Limb (tissue), 2 donors: ENCODE data around the gene CCNY.
"Not testable (repeated sequence)": the region's sequence is repeated elsewhere in the genome, so short reads cannot be mapped to it uniquely, and the experiment has no call there.

Experiments
- DNase-seq, 2 donors: peaks; one replicate each; pipeline ENCODE4 v3.0.0-alpha.2; 2016; ENCODE audit errors: extremely low spot score in 2 of 2

CCNY gene

DNA sequence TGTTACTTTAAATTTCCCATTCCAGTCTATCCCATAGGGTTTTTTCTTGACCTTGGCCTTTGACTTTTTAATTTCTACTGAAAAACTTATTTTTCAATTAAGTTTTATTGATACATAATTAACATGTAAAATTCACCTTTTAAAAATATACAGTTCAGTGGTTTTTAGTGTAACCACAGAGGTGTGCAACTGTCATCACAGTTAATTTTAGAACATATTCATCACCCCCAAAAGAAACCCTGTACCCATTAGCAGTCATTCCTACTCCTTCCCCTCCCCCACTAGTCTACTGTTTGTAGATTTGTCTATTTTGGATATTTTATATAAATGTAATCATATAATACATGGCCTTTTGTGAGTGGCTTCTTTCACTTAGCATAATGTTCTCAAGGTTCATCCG, 172.3 kb downstream of the CCNY start:
- no peak for DNase-seq

DNA sequence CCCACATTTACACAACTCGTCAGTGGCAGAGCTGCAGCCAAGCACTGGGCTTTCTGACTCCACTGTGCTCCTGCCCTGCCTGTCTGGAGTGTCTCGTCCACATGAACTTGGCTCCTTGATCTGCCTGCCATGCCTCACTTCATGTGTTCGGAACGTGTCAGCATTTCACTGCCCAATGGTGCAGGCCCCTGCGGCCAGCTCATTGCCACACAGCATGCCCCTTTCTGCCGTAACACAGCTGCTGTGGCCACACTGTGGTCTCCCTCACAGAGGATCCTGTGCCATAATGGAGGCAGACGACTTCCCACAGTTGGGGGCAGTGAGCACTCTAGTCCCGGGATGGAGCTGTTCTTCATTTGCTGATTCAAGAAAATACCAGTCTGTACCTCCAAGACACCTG, 174.6 kb downstream of the CCNY start:
- no peak for DNase-seq

DNA sequence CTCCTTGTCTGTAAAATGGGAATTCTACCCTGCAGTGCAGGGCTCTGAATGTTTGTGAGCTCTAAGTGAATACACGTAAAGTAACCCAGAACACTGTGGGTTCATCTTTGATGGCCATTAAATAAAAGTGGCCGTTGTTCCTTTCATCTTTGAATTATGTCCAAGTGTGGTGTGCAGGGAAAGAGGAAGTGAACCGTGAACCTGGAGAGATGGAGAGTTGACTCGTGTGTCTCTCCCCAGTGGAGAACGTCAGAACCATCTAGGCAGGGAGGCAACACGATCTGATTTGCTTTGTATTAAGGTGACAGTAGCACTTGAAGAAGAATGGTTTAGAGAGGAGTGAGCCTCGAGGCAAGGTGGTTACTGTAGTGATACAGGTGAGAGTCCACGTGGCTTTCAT, 175.3 kb downstream of the CCNY start:
- no peak for DNase-seq

DNA sequence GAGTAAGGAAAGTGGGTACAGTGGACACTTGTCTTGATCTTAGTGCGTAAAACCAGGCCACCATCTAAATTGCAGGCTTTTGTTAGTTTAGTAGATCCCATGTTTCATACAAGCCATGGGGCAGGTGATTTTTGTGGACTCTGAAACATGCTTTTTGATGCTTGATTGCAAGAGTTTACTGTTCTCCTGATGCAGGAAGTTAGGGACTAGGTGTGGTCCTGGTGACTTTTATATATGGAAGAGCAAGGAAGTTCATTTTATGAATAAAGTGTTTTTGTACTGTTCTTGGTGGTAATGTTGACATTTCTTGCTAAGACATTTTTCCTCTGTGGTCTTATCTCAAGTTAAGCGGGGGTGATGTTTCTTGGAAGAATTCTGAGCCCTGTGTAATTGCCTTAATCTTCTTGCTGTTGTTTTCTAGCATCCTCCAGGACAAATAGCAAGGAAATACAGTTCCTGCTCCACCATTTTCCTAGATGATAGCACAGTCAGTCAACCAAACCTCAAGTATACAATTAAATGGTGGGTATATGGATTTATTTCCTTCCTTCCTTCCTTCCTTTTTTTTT, 179.9 kb downstream of the CCNY start:
- DNase-seq: no peak

DNA sequence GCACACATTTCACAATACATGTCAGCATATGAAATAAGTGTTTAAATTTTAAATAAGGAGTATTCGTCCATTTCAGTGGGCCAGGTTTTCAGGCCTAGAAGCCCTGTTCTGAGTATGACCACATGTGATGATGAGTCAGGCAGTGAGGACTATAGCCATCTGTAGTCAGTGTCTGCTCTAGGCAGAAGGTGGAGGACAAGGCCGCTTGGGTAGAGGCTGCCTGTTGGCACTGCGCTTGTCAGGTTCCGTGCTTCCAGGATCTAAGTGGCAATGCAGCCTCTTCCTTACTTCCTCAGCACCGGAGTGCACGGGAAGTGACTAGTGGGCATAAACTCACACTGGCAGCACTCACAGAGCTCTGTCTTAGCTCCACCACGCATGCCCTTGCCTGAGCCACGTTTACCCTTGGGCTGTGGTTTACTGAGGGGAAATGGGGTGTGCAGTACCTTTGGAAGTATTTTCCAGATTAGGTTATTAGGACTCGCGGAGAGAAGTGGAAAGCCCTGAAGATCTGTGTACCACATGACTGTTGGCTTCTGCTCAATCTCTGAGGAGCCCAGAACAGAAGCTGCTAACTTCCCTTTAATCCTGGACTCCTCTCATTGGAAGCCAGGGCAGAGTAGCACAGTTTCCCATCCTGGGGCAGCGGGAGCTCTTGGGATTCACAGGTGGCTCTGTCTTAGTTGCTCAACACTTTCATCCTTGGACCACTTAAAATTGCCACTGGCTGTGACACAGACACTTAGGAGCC, 181.3 kb downstream of the CCNY start:
- DNase-seq: no peak

DNA sequence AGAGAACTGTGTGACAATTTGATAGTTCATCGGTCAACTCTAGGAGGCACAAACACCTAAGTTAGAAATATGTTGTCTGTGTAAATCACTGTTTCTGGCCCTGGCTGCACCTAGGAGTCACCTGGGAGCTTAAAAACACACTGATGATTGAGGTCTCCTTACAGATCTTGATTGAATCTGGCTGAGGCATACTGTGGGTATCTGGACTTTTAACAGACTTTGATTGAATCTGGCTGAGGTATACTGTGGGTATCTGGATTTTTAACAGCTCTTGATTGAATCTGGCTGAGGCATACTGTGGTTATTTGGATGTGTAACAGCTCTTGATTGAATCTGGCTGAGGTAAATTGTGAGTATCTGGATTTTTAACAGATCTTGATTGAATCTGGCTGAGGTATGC, 181.9 kb downstream of the CCNY start:
- not testable (repeated sequence) for DNase-seq

DNA sequence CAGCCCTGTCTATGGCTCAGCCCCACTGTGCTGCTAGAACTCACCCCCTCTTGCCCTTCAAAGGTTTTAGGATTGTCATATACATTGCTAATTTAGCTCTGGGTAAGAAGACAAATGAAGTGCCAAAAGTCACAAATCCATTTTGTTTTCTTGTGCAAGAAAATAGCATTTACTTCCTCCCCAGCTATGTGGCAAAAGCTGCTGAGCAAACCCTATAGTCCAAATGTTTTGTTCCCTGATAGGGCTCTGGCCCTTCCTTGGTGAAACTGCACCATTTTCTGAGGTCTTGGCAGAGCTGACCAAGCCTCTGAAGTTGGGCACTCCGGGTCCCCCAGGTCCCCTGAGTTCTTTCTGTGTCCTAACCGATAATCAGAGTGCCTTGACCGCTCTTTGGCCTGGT, 184.7 kb downstream of the CCNY start:
- DNase-seq: no peak

DNA sequence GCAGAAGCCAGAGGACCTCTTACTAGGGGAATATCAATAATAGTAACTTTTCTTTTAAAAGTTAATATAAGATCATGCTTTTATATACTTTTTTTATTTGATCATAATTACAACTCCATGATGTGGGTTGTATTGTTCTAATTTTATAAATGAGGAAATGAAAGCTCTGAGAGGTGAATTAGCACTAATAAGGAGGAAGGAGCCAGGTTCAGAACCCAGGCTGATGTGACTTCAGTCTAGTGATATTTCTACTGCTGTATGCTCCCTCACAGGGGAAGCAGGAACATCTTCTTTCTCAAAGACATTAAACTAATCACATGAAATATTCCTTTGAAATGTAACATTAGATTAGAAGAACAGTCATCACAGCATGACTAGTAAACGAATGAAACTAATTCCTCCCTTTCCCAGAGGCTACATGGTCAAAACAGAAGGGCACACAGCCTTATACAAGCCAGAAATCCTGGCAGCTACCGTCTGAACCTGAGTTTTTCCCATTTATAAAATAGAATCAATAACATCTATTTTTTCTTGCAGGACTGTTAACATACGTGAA, 187.4 kb downstream of the CCNY start:
- DNase-seq: no peak

DNA sequence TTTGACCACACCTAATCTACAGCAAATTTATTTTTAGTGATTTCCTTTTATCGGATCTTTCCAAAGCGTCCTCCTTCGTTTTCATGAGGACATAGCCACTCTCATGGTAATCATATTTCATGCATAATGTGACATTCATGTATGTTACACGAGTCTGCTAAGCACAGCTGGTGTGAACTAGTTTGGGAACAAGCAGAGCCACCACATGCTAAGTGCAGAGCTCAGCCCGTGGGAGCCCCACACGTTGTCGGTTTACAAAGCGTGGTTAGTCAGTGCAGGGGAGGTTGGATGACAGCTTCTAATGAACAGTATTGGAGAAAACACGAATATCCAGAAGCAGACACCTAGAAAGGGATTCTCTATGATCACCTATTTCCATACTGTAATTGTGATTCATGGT, 190.4 kb downstream of the CCNY start:
- no peak for DNase-seq

DNA sequence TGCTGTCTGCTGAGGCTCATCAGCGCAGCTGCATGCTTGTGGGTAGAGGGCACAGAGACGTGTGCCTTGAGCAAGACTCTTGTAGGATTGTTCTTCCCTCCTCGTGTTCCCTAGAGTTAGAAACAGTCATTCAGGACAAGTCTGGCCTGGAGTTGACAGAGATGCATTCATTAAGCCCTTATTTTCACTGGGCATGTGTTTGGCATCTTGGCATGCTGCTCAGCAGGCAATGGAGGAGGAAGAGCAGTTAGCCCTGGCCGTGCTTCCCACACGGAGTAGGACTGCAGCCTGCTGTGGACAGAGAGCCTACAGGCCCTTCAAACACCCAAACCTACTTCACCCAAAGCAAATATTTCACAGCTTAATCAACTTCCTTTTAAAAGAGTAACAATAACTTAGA, 195.8 kb downstream of the CCNY start:
- DNase-seq: no peak

DNA sequence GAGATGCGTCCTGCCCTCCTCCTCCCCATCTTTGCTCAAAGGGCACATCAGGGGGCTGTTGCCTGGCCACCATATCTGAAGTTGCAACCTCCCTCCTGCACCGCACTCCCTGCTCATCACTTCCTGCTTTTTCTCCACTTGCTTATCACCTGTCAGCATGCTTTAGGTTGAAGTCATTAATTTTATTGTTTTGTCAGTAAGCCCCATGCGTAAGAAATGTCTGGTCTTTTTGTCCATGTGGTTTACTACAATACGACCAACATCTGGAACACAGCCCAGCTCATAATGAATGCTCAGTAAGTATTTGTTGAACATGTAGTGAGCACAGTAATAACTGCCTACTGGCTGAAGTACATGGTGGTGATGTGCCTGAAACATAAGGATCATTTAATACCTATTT, 197.3 kb downstream of the CCNY start:
- DNase-seq: no peak

DNA sequence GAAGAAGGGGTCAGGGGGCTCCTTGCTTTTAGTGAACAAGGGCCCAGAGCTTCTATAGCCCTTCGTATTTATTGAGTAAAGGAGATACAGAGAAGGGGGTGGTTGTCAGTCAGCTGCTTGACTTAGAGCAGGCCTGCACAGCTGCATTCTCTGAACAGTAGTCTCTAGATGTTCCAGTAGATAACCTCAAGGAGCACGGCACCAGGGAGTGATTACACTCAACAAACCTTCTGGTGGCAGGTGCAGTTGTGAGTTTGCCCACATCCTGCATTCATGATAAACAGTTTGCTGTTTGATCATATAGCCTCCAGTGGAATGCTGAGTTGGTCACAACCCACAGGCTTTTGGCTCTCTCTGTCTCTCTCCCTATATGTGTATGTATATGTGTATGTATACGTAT, 198.8 kb downstream of the CCNY start:
- no peak for DNase-seq

DNA sequence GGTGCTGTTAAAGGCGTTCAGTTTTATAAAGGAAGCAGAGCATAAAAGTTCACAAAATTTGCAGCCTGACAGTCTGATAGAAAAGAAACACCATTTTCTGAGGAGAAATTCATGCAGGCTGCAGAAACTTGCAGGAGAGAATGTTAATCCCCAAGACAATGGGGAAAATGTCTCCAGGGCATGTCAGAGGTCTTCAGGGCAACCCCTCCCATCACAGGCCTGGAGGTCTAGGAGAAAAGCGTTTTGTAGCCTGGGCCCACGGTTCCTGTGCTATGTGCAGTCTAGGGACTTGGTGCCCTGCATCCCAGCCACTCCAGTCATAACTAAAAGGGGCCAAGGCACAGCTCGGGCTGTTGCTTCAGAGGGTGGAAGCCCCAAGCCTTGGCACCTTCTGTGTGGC, 200.5 kb downstream of the CCNY start:
- DNase-seq: no peak

DNA sequence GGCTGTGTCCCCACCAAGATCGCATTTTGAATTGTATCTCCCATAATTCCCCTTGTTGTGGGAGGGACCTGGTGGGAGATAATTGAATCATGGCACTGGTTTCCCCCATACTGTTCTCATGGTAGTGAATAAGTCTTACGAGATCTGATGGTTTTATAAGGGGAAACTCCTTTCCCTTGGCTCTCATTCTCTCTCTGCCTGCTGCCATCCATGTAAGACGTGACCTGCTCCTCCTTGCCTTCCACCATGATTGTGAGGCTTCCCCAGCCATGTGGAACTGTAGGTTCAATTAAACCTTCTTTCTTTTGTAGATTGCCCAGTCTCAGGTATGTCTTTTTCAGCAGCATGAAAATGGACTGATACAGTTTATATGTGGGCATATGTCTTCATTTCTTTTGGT, 201.6 kb downstream of the CCNY start:
- DNase-seq: not testable (repeated sequence)

DNA sequence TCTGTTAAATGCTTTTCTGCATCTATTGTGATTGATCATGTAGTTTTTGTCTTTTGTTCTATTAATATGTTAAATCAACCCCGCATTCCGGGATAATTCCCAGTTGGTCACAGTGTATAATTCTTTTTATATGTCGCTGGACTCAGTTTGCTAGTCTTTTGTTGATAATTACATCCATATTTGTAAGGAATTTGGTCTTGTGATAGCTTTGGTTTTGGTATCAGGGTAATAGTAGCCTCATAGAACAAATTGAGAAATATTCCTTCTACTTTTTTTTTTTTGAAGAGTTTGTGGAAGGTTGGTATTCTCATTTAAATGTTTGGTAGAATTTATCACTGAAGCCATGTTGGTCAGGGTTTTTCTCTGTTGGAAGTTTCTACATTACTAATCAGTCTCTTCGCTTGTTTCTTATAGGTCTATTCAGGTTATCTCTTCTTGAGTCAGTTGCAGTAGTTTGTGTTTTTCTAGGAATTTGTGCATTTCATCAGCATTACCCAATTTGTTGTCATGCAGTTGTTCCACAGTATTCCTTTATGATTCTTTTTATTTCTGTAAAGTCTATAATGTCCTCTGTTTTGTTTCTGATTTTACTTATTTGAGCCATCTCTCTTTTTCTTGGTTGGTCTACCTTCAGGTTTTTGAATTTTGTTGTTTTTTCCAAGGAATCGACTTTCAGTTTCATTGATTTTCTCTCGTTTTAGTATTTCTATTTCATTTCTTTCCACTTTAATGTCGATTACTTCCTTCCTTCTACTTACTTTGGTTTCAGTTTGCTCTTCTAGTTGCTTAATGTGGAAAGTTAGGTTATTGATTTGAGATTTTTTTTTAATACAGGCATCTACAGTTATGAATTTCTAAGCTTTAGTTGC, 204.2 kb downstream of the CCNY start:
- DNase-seq: no peak

DNA sequence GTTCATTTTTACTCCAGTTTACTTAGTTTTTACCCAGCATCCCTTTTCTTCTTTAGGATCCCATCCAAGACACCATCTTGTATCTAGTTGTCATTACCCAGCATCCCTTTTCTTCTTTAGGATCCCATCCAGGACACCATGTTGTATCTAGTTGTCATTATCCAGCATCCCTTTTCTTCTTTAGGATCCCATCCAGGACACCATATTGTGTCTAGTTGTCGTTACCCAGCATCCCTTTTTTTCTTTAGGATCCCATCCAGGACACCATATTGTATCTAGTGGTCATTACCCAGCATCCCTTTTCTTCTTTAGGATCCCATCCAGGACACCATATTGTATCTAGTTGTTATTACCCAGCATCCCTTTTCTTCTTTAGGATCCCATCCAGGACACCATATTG, 205.4 kb downstream of the CCNY start:
- DNase-seq: no peak

DNA sequence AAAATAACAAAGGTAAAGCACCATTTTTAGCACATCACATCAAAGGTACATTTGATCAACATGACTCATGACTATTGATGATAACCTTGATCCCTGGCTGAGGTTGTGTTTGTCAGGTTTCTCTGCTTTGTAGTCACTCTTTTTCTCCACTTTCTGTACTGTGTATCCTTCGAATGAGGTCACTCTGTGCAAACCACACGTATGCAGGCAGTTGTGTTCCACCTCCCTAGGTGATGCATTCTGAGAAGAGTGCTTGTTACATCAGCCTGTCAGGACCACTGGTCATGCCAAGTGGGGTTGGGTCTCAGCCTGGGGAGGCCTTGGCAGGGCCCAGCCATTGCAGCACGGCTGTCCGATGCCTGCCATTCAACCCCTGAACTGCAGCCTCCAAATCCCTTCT, 206.0 kb downstream of the CCNY start:
- no peak for DNase-seq

DNA sequence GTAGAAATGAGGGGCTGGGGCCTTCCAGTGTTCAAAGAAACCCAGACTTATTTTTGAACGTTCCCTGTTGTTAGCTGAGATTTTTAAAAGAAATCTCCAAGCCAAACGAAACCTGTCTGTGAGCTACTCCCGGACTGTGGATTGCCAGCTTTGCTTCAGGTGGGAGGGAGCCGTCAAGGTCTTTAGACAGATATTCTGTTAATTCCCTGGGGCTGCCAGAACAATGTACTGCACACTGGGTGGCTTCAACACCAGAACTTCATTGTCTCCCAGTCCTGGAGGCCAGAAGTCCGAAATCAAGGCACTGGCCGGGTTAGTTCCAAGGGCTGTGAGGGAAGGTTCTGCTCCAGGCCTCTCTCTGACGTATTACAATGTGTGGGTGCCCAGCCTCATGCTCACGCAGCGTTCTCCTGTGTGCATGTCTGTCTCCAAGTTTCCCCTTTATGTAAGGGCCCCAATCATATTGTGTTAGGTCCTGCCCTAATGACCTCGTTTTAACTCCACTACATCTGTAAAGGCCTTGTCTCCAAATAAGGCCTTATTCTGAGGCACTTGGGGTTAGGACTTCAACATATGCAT, 208.9 kb downstream of the CCNY start:
- no peak for DNase-seq

DNA sequence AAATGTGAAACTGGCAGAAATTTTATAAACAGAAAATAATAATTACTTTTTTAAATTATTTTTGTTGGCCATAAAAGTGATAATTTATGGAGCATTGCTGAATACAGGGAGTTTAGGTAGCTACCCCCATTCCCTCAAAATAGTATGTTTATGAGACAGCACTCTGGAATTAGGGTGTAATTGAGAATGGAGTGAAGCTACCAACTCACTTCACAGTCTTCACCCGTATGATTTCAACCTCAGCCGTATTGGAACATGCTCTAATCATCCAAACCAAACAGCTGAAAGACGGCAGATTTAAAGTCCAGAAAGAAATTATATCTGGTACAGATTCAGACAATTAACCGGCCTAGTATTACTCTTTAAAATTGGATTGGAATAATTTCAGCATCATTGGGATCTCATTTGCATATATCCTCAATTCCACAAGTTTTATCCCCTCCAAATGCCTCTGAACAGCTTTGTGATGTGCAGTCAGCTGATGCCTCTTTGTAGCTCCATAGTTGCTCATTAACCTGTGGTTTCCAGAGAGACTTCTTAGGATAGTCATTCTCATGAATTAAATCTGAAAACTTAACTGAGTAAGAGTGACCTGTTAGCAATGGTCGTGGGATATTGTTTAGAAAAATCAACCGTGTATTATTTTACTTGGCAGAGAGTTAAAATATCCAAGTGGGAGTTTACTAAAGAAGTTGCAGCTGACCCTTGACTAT, 209.7 kb downstream of the CCNY start:
- no peak for DNase-seq

DNA sequence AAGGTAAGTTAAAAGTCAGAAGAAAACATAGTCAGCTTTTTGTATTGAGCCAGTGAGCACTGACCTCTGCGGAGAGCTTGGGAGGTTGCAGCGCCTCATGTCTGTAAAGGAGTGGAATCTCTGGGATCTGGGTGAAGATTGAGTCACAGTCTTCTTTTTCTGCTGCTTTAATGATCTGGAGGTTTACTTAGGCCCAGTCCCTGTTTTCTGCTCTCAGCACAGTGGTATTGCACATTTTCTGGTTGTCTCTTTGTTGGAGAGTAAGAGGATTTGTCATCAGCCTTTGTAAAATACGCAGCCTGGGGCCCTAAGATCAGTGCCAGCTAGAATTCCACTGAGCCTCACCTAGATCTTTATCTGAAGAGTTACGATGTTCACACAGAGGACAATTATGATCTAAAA, 210.5 kb downstream of the CCNY start:
- no peak for DNase-seq

DNA sequence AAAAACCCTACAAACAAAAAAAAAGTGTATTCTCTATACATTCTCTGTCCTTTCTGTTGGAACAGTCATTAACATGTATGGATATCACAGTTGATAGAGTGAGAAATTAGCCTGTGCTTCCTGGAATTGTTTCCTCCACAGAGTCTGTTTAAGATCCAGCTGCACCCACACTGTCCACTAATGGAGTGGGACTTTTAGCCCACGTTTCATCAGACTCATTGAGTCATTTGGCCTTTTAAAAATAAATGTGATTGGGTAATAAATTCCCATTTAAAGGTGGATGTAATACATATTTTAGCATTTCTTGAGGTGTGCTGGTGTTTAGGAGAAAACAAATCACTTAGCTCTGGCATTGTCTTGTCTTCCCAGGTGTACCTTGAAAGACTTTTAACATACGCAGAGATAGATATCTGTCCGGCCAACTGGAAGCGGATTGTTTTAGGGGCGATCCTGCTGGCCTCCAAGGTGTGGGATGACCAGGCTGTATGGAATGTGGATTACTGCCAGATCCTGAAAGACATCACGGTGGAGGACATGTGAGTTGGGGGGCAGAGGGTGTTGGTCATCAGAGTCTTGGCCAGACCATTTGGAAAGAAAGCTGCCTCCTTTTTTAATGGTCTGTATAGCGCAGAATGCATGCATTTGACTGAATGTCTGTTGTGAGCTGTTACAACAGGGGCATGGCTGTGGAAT, 216.5 kb downstream of the CCNY start:
- DNase-seq: no peak
